GM12801 (cell line): ENCODE data around the gene FARSA.

ENCODE experiments used
- TF ChIP-seq, protein P1 (sequence below): IDR thresholded peaks from one replicate; pipeline ENCODE4 v1.5.1; 2011; ENCODE audit warnings: control low read depth; ENCODE audit not compliant: insufficient read length; ENCODE audit errors: extremely low read depth

FARSA gene

DNA sequence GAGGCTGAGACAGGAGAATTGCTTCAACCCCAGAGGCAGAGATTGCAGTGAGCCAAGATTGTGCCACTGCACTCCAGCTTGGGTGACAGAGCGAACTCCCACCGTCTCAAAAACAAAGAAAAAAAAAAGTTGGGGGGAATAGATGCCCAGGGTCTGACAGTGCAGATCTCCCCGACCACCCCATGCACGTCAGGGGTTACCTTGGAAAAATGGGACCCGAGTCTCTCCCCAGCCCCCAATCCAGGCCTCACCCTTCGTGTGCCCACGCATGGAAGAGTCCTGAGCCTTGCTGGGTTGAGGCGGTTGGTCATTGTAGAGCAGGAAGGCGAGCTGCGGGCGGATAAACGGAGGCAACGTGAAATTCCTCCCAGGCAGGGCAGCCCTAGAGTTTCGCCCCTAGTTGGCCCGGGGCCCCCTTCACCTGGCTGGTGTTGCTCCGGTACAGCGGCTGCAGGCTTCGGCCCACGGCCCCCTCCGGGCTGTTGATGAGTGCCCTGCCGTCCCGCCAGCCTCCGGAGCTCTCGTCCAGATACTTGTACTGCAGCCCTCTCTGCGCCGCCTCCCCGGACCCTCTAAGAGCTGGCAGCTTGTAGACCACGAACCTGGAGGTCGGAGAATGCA is 52.9 kb downstream of the FARSA start:
- TF ChIP-seq, protein P1, sequence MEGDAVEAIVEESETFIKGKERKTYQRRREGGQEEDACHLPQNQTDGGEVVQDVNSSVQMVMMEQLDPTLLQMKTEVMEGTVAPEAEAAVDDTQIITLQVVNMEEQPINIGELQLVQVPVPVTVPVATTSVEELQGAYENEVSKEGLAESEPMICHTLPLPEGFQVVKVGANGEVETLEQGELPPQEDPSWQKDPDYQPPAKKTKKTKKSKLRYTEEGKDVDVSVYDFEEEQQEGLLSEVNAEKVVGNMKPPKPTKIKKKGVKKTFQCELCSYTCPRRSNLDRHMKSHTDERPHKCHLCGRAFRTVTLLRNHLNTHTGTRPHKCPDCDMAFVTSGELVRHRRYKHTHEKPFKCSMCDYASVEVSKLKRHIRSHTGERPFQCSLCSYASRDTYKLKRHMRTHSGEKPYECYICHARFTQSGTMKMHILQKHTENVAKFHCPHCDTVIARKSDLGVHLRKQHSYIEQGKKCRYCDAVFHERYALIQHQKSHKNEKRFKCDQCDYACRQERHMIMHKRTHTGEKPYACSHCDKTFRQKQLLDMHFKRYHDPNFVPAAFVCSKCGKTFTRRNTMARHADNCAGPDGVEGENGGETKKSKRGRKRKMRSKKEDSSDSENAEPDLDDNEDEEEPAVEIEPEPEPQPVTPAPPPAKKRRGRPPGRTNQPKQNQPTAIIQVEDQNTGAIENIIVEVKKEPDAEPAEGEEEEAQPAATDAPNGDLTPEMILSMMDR = no peak

DNA sequence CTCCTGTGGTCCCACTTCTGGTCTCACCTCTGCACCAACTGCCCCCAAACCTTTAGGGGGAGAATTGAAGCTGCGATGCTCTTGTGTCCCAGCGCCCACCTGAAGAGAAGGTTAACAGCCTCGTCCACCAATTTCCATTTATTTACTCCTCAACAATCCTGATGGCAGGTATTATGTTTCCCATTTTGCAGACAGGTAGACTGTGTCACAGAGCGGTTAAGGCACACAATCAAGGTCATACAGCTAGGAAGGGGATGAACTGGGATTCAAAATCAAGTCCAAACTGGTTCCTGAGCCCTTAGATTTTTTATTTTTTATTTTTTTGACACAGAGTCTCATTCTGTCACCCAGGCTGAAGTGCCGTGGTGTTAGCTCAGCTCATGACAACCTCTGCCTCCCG is 58.4 kb downstream of the FARSA start:
- TF ChIP-seq, protein P1 = no peak

DNA sequence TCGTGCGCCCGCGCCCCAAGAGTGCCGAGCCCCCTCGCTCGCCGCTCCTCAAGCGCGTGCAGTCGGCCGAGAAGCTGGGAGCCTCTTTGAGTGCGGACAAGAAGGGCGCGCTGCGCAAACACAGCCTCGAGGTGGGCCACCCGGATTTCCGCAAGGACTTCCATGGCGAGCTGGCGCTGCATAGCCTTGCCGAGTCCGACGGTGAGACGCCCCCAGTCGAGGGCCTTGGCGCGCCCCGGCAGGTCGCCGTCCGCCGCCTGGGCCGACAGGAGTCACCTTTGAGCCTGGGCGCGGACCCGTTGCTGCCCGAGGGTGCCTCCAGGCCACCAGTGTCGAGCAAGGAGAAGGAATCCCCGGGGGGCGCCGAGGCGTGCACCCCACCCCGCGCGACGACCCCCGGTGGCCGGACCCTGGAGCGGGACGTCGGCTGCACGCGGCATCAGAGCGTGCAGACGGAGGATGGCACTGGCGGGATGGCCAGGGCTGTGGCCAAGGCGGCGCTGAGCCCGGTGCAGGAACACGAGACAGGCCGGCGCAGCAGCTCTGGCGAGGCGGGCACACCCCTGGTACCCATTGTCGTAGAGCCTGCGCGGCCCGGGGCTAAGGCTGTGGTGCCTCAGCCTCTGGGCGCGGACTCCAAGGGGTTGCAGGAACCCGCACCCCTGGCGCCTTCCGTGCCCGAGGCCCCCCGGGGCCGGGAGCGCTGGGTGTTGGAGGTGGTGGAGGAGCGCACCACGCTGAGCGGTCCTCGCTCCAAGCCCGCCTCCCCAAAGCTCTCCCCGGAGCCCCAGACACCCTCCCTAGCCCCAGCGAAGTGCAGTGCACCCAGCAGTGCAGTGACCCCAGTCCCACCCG is 59.4 kb downstream of the FARSA start:
- TF ChIP-seq, protein P1 = no peak

DNA sequence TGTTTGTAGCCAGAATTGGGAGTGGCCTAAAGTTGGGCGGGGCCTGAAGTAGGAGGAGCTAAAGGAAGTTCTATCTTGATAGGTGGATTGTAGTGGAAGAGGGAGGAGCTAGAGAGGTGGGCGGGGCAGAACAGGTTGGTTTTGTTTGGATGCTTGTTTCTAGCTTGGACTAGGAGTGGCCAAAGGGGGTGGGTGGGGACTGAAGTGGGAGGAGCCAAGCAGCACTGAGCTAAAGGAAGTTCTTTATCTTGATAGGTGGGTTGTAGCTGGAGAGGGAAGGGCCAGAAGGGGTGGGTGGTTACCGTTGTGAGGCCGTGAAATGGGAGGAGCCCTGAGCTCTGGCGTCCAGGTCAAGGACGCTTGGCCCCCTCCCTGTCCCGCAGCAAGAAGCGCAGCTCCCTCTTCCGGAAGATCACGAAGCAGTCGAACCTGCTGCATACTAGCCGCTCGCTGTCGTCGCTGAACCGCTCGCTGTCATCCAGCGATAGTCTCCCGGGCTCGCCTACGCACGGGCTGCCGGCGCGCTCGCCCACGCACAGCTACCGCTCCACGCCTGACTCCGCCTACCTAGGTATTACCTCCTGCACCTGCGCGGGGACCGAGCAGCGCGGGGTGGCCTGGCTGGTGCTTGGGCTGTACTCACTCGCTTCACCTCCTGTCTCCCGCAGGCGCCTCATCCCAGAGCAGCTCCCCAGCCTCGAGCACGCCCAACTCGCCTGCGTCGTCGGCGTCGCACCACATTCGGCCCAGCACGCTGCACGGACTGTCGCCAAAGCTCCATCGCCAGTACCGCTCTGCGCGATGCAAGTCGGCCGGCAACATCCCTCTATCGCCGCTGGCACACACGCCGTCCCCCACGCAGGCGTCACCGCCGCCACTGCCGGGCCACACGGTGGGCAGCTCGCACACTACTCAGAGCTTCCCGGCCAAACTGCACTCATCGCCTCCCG is 60.3 kb downstream of the FARSA start:
- TF ChIP-seq, protein P1 = no peak
